Activated CD4-positive, alpha-beta memory T cell treated with anti-CD3 and anti-CD28 coated beads for 36 hours (primary cell): Measurements from ENCODE around the gene CCL26. TPM values are rescaled to one million over a fixed set of nuclear protein-coding genes. Genes with fewer than 3 reads are reported as not detected.

Source experiments
- CTCF ChIA-PET: fragments of 350-600 bp; sonication (Branson Sonifier 250); formaldehyde crosslinking; loops from one replicate; lab custom pipeline; 2021; ENCODE audit warnings: antibody characterized with exemption, inconsistent platforms; lab: Charles Lee
- POLR2A ChIA-PET: fragments of 350-600 bp; sonication (Branson Sonifier 250); formaldehyde crosslinking; loops from one replicate; lab custom pipeline; 2021; ENCODE audit warnings: antibody characterized with exemption; lab: Charles Lee
- DNase-seq: peaks from one replicate; pipeline ENCODE4 v3.0.0-alpha.2; 2020
- H3K27ac Mint-ChIP-seq: one replicate; pipeline ENCODE4 v1.8.0; 2021; ENCODE audit warnings: mixed read lengths
- H3K27me3 Mint-ChIP-seq: one replicate; pipeline ENCODE4 v1.8.0; 2021; ENCODE audit warnings: mixed read lengths
- H3K36me3 Mint-ChIP-seq: one replicate; pipeline ENCODE4 v1.8.0; 2021; ENCODE audit warnings: mixed read lengths
- H3K4me1 Mint-ChIP-seq: one replicate; pipeline ENCODE4 v1.8.0; 2021; ENCODE audit warnings: low read depth, mixed read lengths
- H3K4me3 Mint-ChIP-seq: one replicate; pipeline ENCODE4 v1.8.0; 2021; ENCODE audit warnings: mild to moderate bottlenecking, mixed read lengths
- H3K9me3 Mint-ChIP-seq: one replicate; pipeline ENCODE4 v1.8.0; 2021; ENCODE audit warnings: mixed read lengths
- intact Hi-C: fragments of 100-400 bp; cut with micrococcal nuclease; formaldehyde crosslinking; loops from one replicate; pipeline ENCODE4 v1.15.1; 2023
- total RNA-seq, 2 experiments: library from RNA; stranded (reverse); gene quantifications; one replicate each; pipeline ENCODE4 v1.2.3, GENCODE V29; 2021

CCL26 gene
- total RNA-seq, 2 experiments from 2014 or later, result 1.3 to 2.0 TPM

DNA sequence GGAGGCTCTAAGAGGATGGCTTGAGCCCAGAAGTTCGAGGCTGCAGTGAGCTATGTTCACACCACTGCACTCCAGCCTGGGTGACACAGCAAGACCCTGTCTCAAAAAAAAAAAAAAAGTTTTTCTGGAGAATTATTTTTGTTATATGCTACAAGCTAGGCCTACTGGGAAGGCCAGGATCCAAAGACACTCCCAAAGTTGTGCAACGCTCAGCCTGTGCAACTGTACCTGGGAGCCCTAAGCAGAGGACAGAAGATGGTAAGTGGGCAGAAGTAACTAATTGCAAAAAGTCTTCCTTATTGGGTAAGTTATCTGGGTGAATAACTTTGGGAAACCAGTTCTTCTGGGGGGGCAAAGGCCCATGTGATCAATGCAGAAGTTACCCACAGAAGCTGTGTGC lies 50.6 kb downstream of the CCL26 start:
- H3K27ac Mint-ChIP-seq, result no peak overlapping the region
- DNase-seq, result no peak
- CTCF ChIA-PET, result interaction anchor here (1.6 kb wide), 1 partner anchor 41 kb away, joined by 5 read pairs; no protein-coding TSS in a partner anchor
- POLR2A ChIA-PET, result no interaction called here
- H3K36me3 Mint-ChIP-seq, result no peaks in the 10 kb centered on the region
- no peaks in the 10 kb centered on the region for H3K27me3 Mint-ChIP-seq
- intact Hi-C loops, result no loop called here
- no peaks in the 10 kb centered on the region for H3K9me3 Mint-ChIP-seq
- no peaks in the 10 kb centered on the region for H3K4me1 Mint-ChIP-seq
- H3K4me3 Mint-ChIP-seq, result no peak overlapping the region

GRCh38 chr7:75719626-75720025 lies 52.4 kb downstream of the CCL26 start:
- no peaks in the 10 kb centered on the region for H3K9me3 Mint-ChIP-seq
- ChIA-PET CTCF (no interaction called here), POLR2A (no interaction called here)
- no peak for DNase-seq
- no peak overlapping the region for H3K4me3 Mint-ChIP-seq
- no peaks in the 10 kb centered on the region for H3K36me3 Mint-ChIP-seq
- intact Hi-C loops, result no loop called here
- H3K27me3 Mint-ChIP-seq, result no peaks in the 10 kb centered on the region
- H3K4me1 Mint-ChIP-seq, result no peaks in the 10 kb centered on the region
- H3K27ac Mint-ChIP-seq, result no peak overlapping the region

Other genes with a start within 250 kb of the CCL26 start
- 1 to 10 TPM; 7.9 to 8.2 TPM for gene HIP1, start 33.3 kb downstream of the CCL26 start, total RNA-seq
- not detected for gene CCL24, start 41.6 kb upstream of the CCL26 start, total RNA-seq
- 10 to 100 TPM; 30.1 to 31.9 TPM for gene RHBDD2, start 106.8 kb upstream of the CCL26 start, total RNA-seq
- 10 to 100 TPM; 28.9 to 35.2 TPM for gene POR, start 142.9 kb upstream of the CCL26 start, total RNA-seq
- 10 to 100 TPM; 24.2 to 25.8 TPM for gene TMEM120A, start 222.4 kb upstream of the CCL26 start, total RNA-seq